GM23248 (cell line): ENCODE data around the gene SLC8A2.

Source experiments
- EZH2 ChIP-seq: fragments of 200-600 bp; sonication (generic); IDR thresholded peaks from 2 replicates; pipeline ENCODE4 v1.6.1; 2018; ENCODE audit warnings: antibody characterized with exemption, mild to moderate bottlenecking; ENCODE audit not compliant: insufficient read depth, poor library complexity, severe bottlenecking
- EZH2phosphoT487 ChIP-seq: fragments of 200-600 bp; sonication (generic); IDR thresholded peaks from 2 replicates; pipeline ENCODE4 v1.6.1; 2018; ENCODE audit warnings: antibody characterized with exemption, moderate library complexity, mild to moderate bottlenecking, low read depth; ENCODE audit not compliant: insufficient read depth

- TF ChIP-seq EZH2 (no peak), EZH2phosphoT487 (no peak)
Measured at GRCh38 chr19:47509973-47510372, 38.3 kb upstream of the SLC8A2 start.
